ENCODE results near the gene DCTN3.

GRCh38 chr9:34656992-34657391, 36.7 kb upstream of the DCTN3 start:
- TF ChIP-seq POLR2A (IDR thresholded peaks at IDR 0.05), result no peak
- no peak for TF ChIP-seq CTCF (IDR thresholded peaks at IDR 0.05)

Data from vagina (tissue), 2 donors.